Thoracic aorta (tissue), 2 donors: ENCODE data around the gene RPS27L. TPM values are rescaled to one million over a fixed set of nuclear protein-coding genes. Genes with fewer than 3 reads are reported as not detected.

Experiments
- ATAC-seq: fragments of 150-250 bp; one replicate; pipeline ENCODE4 v1.8.0; 2017; ENCODE audit warnings: low read depth; ENCODE audit not compliant: insufficient number of reproducible peaks, low FRiP score
- DNase-seq: peaks from one replicate; pipeline ENCODE4 v3.0.0-alpha.2; 2020; ENCODE audit warnings: low spot score
- H3K27ac ChIP-seq, 2 donors: fragments of 200-600 bp; sonication (generic); 1 replicate in 1 of 2; 2 replicates in 1 of 2; pipeline ENCODE4 v1.5.1; 2016; ENCODE audit warnings: mild to moderate bottlenecking in 2 of 2, moderate library complexity in 2 of 2
- H3K27me3 ChIP-seq: fragments of 200-600 bp; sonication (generic); replicated peaks from 2 replicates; pipeline ENCODE4 v1.6.0; 2016; ENCODE audit warnings: mild to moderate bottlenecking; ENCODE audit not compliant: insufficient read depth
- H3K36me3 ChIP-seq: fragments of 200-600 bp; sonication (generic); one replicate; pipeline ENCODE4 v1.5.1; 2016
- H3K4me1 ChIP-seq, 2 donors: fragments of 200-600 bp; sonication (generic); 1 replicate in 1 of 2; 2 replicates in 1 of 2; pipeline versions ENCODE4 v1.5.1 to v1.6.0; 2016; ENCODE audit warnings: low read depth in 2 of 2, mild to moderate bottlenecking in 1 of 2; ENCODE audit not compliant: control insufficient read depth in 1 of 2
- H3K4me3 ChIP-seq: fragments of 200-600 bp; sonication (generic); 2 replicates; pipeline ENCODE4 v1.5.1; 2016; ENCODE audit warnings: mild to moderate bottlenecking
- H3K9me3 ChIP-seq: fragments of 200-600 bp; sonication (generic); 2 replicates; pipeline ENCODE4 v1.5.1; 2016
- CTCF ChIP-seq: fragments of 200-600 bp; sonication (generic); IDR thresholded peaks from one replicate; pipeline ENCODE4 v1.5.1; 2019; ENCODE audit warnings: antibody characterized with exemption
- total RNA-seq, 2 donors: library from RNA; depleted of rRNA; stranded (reverse); fragments of >200 nt; gene quantifications; one replicate each; pipeline versions ENCODE4 v1.1.0 to v1.2.3, GENCODE V29; 2016

Gene RPS27L
- total RNA-seq, 2 donors from 2014 or later, result 40.1 to 120 TPM

- Histone ChIP-seq H3K4me3 (peak overlapping the region; percentile 88), H3K9me3 (no peaks in the 10 kb centered on the region), H3K36me3 (peaks cover 18% of the 10 kb centered on the region), H3K27me3 (no peaks in the 10 kb centered on the region), H3K27ac (peak overlapping the region; percentile 93 to 96), H3K4me1 (peaks cover 17 to 27% of the 10 kb centered on the region in 2 donors)
- DNase-seq, result no peak
- TF ChIP-seq CTCF, result no peak
- no peak for ATAC-seq
Measured at GRCh38 chr15:63156086-63156710, 1.1 kb downstream of the RPS27L start.

DNA sequence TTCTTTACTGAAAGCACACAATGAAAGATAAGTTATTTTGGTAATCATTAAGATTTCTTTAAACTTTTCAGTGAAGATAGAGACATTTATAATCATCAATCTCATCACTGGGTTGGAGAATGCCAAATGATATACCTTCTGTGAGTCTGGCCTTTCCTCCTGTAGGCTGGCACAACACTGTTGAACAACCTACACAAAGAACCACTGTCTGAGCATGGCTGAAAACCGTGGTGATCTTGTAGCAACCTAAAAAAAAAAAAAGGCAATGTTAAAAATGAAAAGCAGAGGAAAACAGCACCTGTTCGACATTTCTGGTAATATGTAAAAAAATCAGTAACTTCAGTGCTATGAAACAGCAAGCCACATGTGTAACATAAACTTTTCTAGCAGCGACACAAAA lies 1.8 kb downstream of the RPS27L start:
- Histone ChIP-seq H3K27me3 (no peaks in the 10 kb centered on the region), H3K4me1 (peaks cover 17 to 29% of the 10 kb centered on the region in 2 donors), H3K36me3 (peaks cover 21% of the 10 kb centered on the region), H3K27ac (no peak overlapping the region), H3K9me3 (no peaks in the 10 kb centered on the region), H3K4me3 (peak overlapping the region; percentile 88)
- no peak for ATAC-seq
- no peak for DNase-seq
- no peak for TF ChIP-seq CTCF

- TF ChIP-seq CTCF, result no peak
- no peak for ATAC-seq
Measured at GRCh38 chr15:63151665-63152064, 5.6 kb downstream of the RPS27L start.

GRCh38 chr15:63146684-63147083 lies 10.6 kb downstream of the RPS27L start:
- Histone ChIP-seq H3K4me1 (peaks cover 0 to 6% of the 10 kb centered on the region in 2 donors), H3K27me3 (no peaks in the 10 kb centered on the region), H3K27ac (no peak overlapping the region), H3K36me3 (peaks cover 11% of the 10 kb centered on the region), H3K9me3 (no peaks in the 10 kb centered on the region), H3K4me3 (no peak overlapping the region)
- DNase-seq (no peak), ATAC-seq (no peak)
- TF ChIP-seq CTCF, result no peak

More at GRCh38 chr15:63151665-63152064, 5.6 kb downstream of the RPS27L start:
- peaks cover 17 to 27% of the 10 kb centered on the region in 2 donors for H3K4me1 ChIP-seq
- H3K27ac ChIP-seq, result no peak overlapping the region
- no peaks in the 10 kb centered on the region for H3K9me3 ChIP-seq
- peaks cover 25% of the 10 kb centered on the region for H3K36me3 ChIP-seq
- no peak overlapping the region for H3K4me3 ChIP-seq
- DNase-seq, result no peak
- H3K27me3 ChIP-seq, result no peaks in the 10 kb centered on the region

DNA sequence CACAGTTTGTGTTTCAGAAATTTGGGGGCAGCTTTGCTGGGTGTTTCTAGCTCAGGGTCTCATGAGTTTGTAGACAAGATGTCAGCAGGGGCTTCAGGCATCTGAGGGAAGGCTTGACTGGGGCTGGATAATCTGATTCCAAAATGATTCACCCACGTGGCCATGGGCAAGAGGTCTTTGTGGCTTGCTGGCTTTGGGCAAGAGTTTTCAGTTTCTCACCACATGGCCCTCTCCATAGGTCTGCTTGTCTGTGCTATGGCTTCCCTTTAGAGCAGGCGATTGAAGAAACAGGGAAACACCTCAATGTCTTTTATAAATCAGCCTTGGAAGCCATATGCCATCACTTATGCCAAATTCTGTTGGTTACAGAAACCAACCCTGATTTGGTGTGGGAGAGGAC lies 11.9 kb downstream of the RPS27L start:
- no peaks in the 10 kb centered on the region for H3K9me3 ChIP-seq
- peaks cover 0 to 4% of the 10 kb centered on the region in 2 donors for H3K4me1 ChIP-seq
- ATAC-seq (no peak), DNase-seq (no peak)
- H3K4me3 ChIP-seq, result no peak overlapping the region
- H3K27ac ChIP-seq, result no peak overlapping the region
- TF ChIP-seq CTCF, result no peak
- peaks cover 4% of the 10 kb centered on the region for H3K36me3 ChIP-seq
- H3K27me3 ChIP-seq, result no peaks in the 10 kb centered on the region
